ENCODE results near the gene RBAK. TPM values are rescaled to one million over a fixed set of nuclear protein-coding genes. Genes with fewer than 3 reads are reported as not detected.
"Not testable (repeated sequence)": the region's sequence is repeated elsewhere in the genome, so short reads cannot be mapped to it uniquely, and the experiment has no call there.

The RBAK gene
- total and polyA plus RNA-seq, 2 experiments from 2014 or later = 7.7 to 18.6 TPM

GRCh38 chr7:5086256-5086655 is 40.6 kb downstream of the RBAK start:
- Histone ChIP-seq H3K4me3 (no peak overlapping the region), H3K9me3 (ENCODE audit: low read depth) (no peaks in the 10 kb centered on the region), H3K27ac (no peak overlapping the region), H3K27me3 (peaks cover 12% of the 10 kb centered on the region), H3K4me1 (ENCODE audit: low read depth) (no peaks in the 10 kb centered on the region), H3K36me3 (no peaks in the 10 kb centered on the region)
- DNase-seq (ENCODE audit: low read depth in 1 of 2, low spot score in 1 of 2) = no peak
- TF ChIP-seq CTCF (IDR thresholded peaks at IDR 0.05; ENCODE audit: low read depth, low read length) = no peak

DNA sequence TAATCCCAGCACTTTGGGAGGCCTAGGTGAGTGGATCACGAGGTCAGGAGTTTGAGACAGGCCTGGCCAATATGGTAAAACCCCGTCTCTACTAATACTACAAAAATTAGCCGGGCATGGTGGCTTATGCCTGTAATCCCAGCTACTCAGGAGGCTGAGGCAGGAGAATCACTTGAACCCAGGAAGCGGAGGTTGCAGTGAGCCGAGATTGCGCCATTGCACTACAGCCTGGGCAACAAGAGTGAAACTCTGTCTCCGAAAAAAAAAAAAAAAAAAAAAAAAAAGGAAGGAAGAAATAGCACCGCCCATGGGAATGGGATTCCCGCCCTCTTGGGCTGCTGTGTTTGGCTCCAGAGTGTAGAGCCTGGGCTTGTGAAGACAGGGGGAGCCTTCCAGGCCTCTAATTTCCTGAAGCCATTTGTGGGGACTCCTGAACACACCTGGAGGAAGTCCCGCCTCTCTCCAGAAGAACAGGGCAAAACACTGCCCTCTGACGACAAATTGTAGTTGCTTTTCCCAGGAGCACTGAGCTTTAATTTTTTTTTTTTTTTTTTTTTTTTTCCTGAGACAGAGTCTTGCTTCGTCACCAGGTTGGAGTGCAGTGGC is 42.7 kb downstream of the RBAK start:
- DNase-seq (ENCODE audit: low read depth in 1 of 2, low spot score in 1 of 2); H3K27ac ChIP-seq; H3K36me3 ChIP-seq; H3K4me3 ChIP-seq; H3K9me3 ChIP-seq (ENCODE audit: low read depth); H3K4me1 ChIP-seq (ENCODE audit: low read depth): not testable (repeated sequence)
- H3K27me3 ChIP-seq = peaks cover 12% of the 10 kb centered on the region

DNA sequence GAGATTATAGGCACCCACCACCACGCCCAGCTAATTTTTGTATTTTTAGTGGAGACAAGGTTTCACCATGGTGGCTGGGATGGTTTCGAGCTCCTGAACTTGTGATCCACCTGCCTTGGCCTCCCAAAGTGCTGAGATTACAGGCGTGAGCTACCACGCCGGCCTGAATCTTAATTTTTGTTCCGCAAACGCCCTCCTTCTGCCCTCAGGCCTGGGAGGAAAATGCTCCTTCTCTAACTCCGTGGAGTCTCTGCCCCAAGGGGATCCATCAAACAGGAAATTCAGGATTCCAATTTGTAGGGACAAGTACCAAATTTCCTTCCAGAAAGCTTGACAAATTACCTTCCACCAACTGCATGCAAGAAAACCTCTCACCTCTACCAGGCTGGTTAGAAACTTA is 43.2 kb downstream of the RBAK start:
- no peak for DNase-seq (ENCODE audit: low read depth in 1 of 2, low spot score in 1 of 2)
- no peak for TF ChIP-seq CTCF (IDR thresholded peaks at IDR 0.05; ENCODE audit: low read depth, low read length)
- H3K36me3 ChIP-seq = no peaks in the 10 kb centered on the region
- H3K4me3 ChIP-seq = no peak overlapping the region
- H3K27ac ChIP-seq = no peak overlapping the region
- no peaks in the 10 kb centered on the region for H3K9me3 ChIP-seq (ENCODE audit: low read depth)
- no peaks in the 10 kb centered on the region for H3K4me1 ChIP-seq (ENCODE audit: low read depth)
- H3K27me3 ChIP-seq = peaks cover 12% of the 10 kb centered on the region

DNA sequence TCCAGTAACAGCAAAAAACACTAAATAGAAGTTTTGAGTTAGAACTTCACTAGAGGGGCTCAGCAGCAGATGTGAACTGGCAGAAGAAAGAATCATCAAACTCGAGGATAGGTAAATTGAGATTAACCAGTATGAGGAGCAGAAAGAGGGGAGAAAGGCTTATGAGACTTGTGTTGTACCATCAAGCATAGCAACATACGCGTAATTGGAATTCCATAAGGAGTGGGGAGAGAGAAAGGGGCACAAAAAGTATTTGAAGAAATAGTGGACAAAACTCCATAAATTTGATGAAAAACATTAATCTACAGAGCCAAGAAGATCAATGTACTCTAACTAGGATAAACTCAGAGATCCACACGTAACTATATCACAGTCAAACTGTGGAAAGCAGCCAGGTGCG is 48.3 kb downstream of the RBAK start:
- TF ChIP-seq CTCF (IDR thresholded peaks at IDR 0.05; ENCODE audit: low read depth, low read length) = no peak
- Histone ChIP-seq H3K27ac (no peak overlapping the region), H3K9me3 (ENCODE audit: low read depth) (no peaks in the 10 kb centered on the region), H3K4me3 (no peak overlapping the region), H3K4me1 (ENCODE audit: low read depth) (no peaks in the 10 kb centered on the region), H3K36me3 (no peaks in the 10 kb centered on the region), H3K27me3 (no peaks in the 10 kb centered on the region)
- no peak for DNase-seq (ENCODE audit: low read depth in 1 of 2, low spot score in 1 of 2)

GRCh38 chr7:5094641-5095040 is 49.0 kb downstream of the RBAK start:
- Histone ChIP-seq H3K4me1 (ENCODE audit: low read depth) (no peaks in the 10 kb centered on the region), H3K36me3 (no peaks in the 10 kb centered on the region), H3K4me3 (no peak overlapping the region), H3K27ac (no peak overlapping the region), H3K9me3 (ENCODE audit: low read depth) (no peaks in the 10 kb centered on the region), H3K27me3 (no peaks in the 10 kb centered on the region)
- no peak for DNase-seq (ENCODE audit: low read depth in 1 of 2, low spot score in 1 of 2)
- TF ChIP-seq CTCF (IDR thresholded peaks at IDR 0.05; ENCODE audit: low read depth, low read length) = no peak

DNA sequence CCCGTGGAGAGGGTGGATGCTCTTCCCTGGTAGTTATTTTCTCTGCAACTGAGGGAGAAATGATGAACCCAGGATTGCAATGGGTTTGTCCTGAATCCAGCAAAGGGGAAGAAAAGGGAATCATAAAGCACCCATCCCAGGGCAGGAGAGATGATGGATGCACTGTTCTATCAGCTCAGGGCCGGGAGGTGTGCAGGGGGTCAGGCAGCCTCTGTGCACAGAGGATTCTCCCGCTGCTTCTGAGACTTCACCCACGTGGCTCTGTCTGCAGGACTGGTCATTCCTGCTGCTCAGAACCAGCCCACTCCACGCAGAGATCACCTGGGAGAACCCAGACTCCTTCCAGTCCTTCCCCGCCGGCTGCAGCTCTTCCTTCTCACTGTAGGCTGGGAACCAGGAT is 70.7 kb downstream of the RBAK start:
- no peaks in the 10 kb centered on the region for H3K27me3 ChIP-seq
- H3K9me3 ChIP-seq (ENCODE audit: low read depth) = no peaks in the 10 kb centered on the region
- no peaks in the 10 kb centered on the region for H3K36me3 ChIP-seq
- H3K27ac ChIP-seq = no peak overlapping the region
- no peaks in the 10 kb centered on the region for H3K4me1 ChIP-seq (ENCODE audit: low read depth)
- no peak overlapping the region for H3K4me3 ChIP-seq
- DNase-seq (ENCODE audit: low read depth in 1 of 2, low spot score in 1 of 2) = no peak
- TF ChIP-seq CTCF (IDR thresholded peaks at IDR 0.05; ENCODE audit: low read depth, low read length) = no peak

Measured in cardiac muscle cell (in vitro differentiated cells and primary cell).